Peyer's patch (tissue), 4 donors: ENCODE measurements around the gene RNF31. TPM values are rescaled to one million over a fixed set of nuclear protein-coding genes. Genes with fewer than 3 reads are reported as not detected.

Experiments
- DNase-seq, 3 donors: peaks; one replicate each; pipeline ENCODE4 v3.0.0-alpha.2; 2017 to 2019
- H3K27ac ChIP-seq, 4 donors: fragments of 200-600 bp; sonication (generic); one replicate each; pipeline ENCODE4 v1.5.1; 2016 to 2019
- H3K27me3 ChIP-seq, 2 donors: fragments of 200-600 bp; sonication (generic); one replicate each; pipeline ENCODE4 v1.5.1; 2019
- H3K36me3 ChIP-seq, 3 donors: fragments of 200-600 bp; sonication (generic); one replicate each; pipeline ENCODE4 v1.5.1; 2016 to 2019
- H3K4me1 ChIP-seq, 4 donors: fragments of 200-600 bp; sonication (generic); one replicate each; pipeline ENCODE4 v1.5.1; 2016 to 2019
- H3K4me3 ChIP-seq, 4 donors: fragments of 200-600 bp; sonication (generic); 1 replicate in 3 of 4; 2 replicates in 1 of 4; pipeline ENCODE4 v1.5.1; 2016 to 2019; ENCODE audit warnings: mild to moderate bottlenecking in 1 of 4
- H3K9me3 ChIP-seq, 4 donors: fragments of 200-600 bp; sonication (generic); one replicate each; pipeline ENCODE4 v1.5.1; 2016 to 2019; ENCODE audit warnings: mild to moderate bottlenecking in 1 of 4
- POLR2A ChIP-seq, 2 donors: fragments of 450-650 bp; IDR thresholded peaks; one replicate each; pipeline ENCODE4 v1.5.1; 2017; ENCODE audit warnings: antibody characterized with exemption in 2 of 2, mild to moderate bottlenecking in 2 of 2, moderate library complexity in 2 of 2
- total RNA-seq, 4 donors: library from RNA; depleted of rRNA; stranded (reverse); fragments of >200 nt; gene quantifications; one replicate each; pipeline ENCODE4 v1.1.0, GENCODE V29; 2016
- TF ChIP-seq, protein P1 (sequence below), 6 experiments: fragments of 450-650 bp in 4 of 6; fragments of 200-600 bp in 2 of 6; sonication (generic) in 1 of 6; IDR thresholded peaks; one replicate each; pipeline ENCODE4 v1.5.1; 2017 to 2019; ENCODE audit warnings: antibody characterized with exemption in 6 of 6, mild to moderate bottlenecking in 3 of 6, moderate library complexity in 1 of 6

The RNF31 gene
- total RNA-seq, 4 donors from 2014 or later: 46.4 to 90.8 (median 71.1) TPM

DNA sequence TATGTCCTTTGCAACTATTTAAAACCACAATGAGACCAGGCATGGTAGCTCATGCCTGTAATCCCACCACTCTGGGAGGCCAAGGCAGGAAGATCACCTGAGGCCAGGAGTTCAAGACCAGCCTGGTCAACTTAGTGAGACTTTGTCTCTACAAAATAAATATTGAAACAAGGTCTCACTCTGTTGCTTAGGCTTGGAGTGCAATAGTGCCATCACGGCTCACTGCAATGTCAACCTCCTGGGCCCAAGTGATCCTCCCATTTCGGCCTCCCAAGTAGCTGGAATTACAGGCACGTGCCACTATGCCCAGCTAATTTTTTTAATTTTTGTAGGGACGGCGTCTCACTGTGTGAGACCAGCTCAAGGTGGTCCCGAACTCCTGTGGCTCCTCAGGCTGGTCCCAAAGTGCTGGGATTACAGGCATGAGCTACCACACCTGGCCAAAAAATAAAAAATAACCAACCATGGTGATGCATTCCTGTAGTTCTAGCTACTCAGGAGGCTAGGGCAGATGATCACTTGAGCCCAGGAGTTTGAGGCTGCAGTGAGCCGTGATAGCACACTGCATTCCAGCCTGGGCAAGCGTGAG is 17.8 kb upstream of the RNF31 start:
- Histone ChIP-seq H3K36me3 (peaks cover 0 to 2% (median 0%) of the 10 kb centered on the region in 3 donors), H3K27me3 (no peaks in the 10 kb centered on the region), H3K4me1 (peaks cover 0 to 3% (median 0%) of the 10 kb centered on the region in 4 donors), H3K4me3 (no peak overlapping the region), H3K27ac (no peak overlapping the region), H3K9me3 (no peaks in the 10 kb centered on the region)
- no peak for DNase-seq
- TF ChIP-seq POLR2A (IDR thresholded peaks at IDR 0.05): no peak
- TF ChIP-seq, protein P1, sequence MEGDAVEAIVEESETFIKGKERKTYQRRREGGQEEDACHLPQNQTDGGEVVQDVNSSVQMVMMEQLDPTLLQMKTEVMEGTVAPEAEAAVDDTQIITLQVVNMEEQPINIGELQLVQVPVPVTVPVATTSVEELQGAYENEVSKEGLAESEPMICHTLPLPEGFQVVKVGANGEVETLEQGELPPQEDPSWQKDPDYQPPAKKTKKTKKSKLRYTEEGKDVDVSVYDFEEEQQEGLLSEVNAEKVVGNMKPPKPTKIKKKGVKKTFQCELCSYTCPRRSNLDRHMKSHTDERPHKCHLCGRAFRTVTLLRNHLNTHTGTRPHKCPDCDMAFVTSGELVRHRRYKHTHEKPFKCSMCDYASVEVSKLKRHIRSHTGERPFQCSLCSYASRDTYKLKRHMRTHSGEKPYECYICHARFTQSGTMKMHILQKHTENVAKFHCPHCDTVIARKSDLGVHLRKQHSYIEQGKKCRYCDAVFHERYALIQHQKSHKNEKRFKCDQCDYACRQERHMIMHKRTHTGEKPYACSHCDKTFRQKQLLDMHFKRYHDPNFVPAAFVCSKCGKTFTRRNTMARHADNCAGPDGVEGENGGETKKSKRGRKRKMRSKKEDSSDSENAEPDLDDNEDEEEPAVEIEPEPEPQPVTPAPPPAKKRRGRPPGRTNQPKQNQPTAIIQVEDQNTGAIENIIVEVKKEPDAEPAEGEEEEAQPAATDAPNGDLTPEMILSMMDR (IDR thresholded peaks at IDR 0.05): no peak

GRCh38 chr14:24130380-24130716 is 16.9 kb upstream of the RNF31 start, which contains the start of gene FITM1:
FITM1 (plus strand) TSS chr14:24130659; CDS start chr14:24131564, 905 bp downstream.
- TF ChIP-seq POLR2A (IDR thresholded peaks at IDR 0.05): no peak
- TF ChIP-seq, protein P1 (IDR thresholded peaks at IDR 0.05): no peak
- peak within 1 kb of the TSS in 2 of 4 donors; percentile 10 to 29 for H3K27ac ChIP-seq
- H3K4me3 ChIP-seq: no peak within 1 kb of the TSS
- peak in 1 of 3 donors; percentile 18 for DNase-seq
- no peaks in the 10 kb centered on the region for H3K27me3 ChIP-seq
- H3K4me1 ChIP-seq: peaks cover 0 to 3% (median 2%) of the 10 kb centered on the region in 4 donors
- H3K36me3 ChIP-seq: no peaks in the 10 kb centered on the region
- no peaks in the 10 kb centered on the region for H3K9me3 ChIP-seq

- no peak for DNase-seq
- Histone ChIP-seq H3K4me3 (no peak overlapping the region), H3K9me3 (no peaks in the 10 kb centered on the region), H3K36me3 (no peaks in the 10 kb centered on the region), H3K27ac (peak overlapping the region in 2 of 4 donors; percentile 10 to 29), H3K27me3 (no peaks in the 10 kb centered on the region), H3K4me1 (peaks cover 0 to 7% (median 3%) of the 10 kb centered on the region in 4 donors)
- TF ChIP-seq, protein P1 (IDR thresholded peaks at IDR 0.05): no peak
- no peak for TF ChIP-seq POLR2A (IDR thresholded peaks at IDR 0.05)
These were observed 16.4 kb upstream of the RNF31 start for GRCh38 chr14:24130717-24131548.

- H3K27me3 ChIP-seq: no peaks in the 10 kb centered on the region
- H3K36me3 ChIP-seq: no peaks in the 10 kb centered on the region
- peaks cover 0 to 8% (median 5%) of the 10 kb centered on the region in 4 donors for H3K4me1 ChIP-seq
- TF ChIP-seq, protein P1 (IDR thresholded peaks at IDR 0.05): no peak
- TF ChIP-seq POLR2A (IDR thresholded peaks at IDR 0.05): no peak
- H3K27ac ChIP-seq: peak overlapping the region in 2 of 4 donors; percentile 10 to 29
- DNase-seq: peak in 1 of 3 donors; percentile 37
- no peak overlapping the region for H3K4me3 ChIP-seq
- H3K9me3 ChIP-seq: no peaks in the 10 kb centered on the region
These were observed 15.7 kb upstream of the RNF31 start for GRCh38 chr14:24131549-24131966.

DNA sequence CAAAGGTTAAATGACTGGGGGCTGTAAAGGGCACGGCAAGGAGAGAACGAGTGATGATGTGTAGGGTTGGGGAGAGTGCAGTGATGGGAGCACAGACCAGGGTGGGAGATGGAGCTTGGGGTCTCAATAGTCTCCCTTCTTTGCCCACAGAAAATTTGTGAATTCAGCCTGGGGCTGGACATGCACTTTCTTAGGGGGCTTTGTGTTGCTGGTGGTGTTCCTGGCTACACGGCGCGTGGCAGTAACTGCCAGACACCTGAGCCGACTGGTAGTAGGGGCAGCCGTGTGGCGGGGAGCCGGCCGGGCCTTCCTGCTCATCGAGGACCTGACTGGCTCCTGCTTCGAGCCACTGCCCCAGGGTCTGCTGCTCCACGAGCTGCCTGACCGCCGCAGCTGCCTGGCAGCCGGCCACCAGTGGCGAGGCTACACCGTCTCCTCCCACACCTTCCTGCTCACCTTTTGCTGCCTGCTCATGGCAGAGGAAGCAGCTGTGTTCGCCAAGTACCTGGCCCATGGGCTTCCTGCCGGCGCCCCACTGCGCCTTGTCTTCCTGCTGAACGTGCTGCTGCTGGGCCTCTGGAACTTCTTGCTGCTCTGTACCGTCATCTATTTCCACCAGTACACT is 15.1 kb upstream of the RNF31 start:
- H3K27ac ChIP-seq: peak overlapping the region in 1 of 4 donors; percentile 64
- H3K27me3 ChIP-seq: no peaks in the 10 kb centered on the region
- no peaks in the 10 kb centered on the region for H3K9me3 ChIP-seq
- H3K4me1 ChIP-seq: peaks cover 0 to 14% (median 10%) of the 10 kb centered on the region in 4 donors
- H3K36me3 ChIP-seq: no peaks in the 10 kb centered on the region
- DNase-seq: peak in 2 of 3 donors; percentile 43 to 61
- TF ChIP-seq POLR2A (IDR thresholded peaks at IDR 0.05): no peak
- TF ChIP-seq, protein P1 (IDR thresholded peaks at IDR 0.05): no peak
- H3K4me3 ChIP-seq: no peak overlapping the region
